Epithelial cell of prostate (primary cell): ENCODE measurements around the gene SORL1.
A peak's percentile ranks its signal among the peaks of the same experiment; 100 is the strongest.
"Not testable (repeated sequence)": the region's sequence is repeated elsewhere in the genome, so short reads cannot be mapped to it uniquely, and the experiment has no call there.

Experiments used
- DNase-seq: peaks from one replicate; pipeline ENCODE4 v3.0.0-alpha.2; 2011; ENCODE audit warnings: low read depth, low spot score
- H3K27ac ChIP-seq: fragments of 450-650 bp; 2 replicates; pipeline ENCODE4 v1.5.1; 2017; ENCODE audit warnings: mild to moderate bottlenecking

SORL1 gene

DNA sequence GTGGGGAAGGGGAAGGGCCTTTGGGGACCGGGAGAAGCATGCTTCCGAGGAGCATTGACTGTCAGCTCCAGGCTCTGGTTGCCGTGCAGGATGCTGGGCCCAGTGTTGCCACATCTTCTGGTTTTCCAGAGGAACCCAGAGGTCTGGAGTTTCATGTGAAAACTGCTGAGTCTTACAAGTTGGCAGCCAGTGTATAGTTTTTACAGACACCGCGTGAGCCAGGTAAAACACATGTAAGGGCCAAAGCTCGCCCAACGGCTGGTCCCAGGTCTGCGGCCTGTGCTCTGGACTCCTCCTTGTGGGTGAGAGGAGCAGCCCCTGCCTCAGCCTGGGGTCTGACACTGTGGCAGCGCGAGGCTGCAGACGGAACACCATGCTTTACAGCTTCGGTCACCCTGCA lies 19.1 kb downstream of the SORL1 start:
- no peak overlapping the region for H3K27ac ChIP-seq
- DNase-seq, result no peak

DNA sequence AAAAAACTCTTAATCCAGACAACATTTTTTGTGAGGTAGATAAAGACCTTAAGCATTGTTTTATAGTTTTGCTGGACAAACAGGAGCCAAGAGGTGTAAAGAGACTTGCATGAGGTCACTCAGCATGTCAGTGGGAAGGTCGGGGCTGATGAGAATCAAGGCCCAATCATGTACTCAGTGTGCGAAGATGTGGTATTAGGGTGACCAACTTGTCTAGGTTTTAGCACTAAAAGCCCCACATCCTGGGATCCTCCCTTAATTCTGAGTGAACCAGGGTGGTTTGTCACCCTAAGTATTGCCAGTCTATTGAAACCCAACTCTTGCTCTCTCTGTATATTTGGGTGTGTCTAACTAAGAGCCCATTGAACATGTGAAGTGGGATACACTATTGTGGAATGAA lies 20.2 kb downstream of the SORL1 start:
- no peak for DNase-seq
- H3K27ac ChIP-seq, result no peak overlapping the region

GRCh38 chr11:121473064-121473777 lies 21.1 kb downstream of the SORL1 start:
- no peak for DNase-seq
- H3K27ac ChIP-seq, result no peak overlapping the region

GRCh38 chr11:121474680-121475079 lies 22.6 kb downstream of the SORL1 start:
- no peak overlapping the region for H3K27ac ChIP-seq
- DNase-seq, result no peak

GRCh38 chr11:121476379-121477032 lies 24.4 kb downstream of the SORL1 start:
- H3K27ac ChIP-seq, result peak overlapping the region; percentile 47
- peak; percentile 90 for DNase-seq

GRCh38 chr11:121478226-121478894 lies 26.2 kb downstream of the SORL1 start:
- DNase-seq, result no peak
- H3K27ac ChIP-seq, result peak overlapping the region; percentile 14

DNA sequence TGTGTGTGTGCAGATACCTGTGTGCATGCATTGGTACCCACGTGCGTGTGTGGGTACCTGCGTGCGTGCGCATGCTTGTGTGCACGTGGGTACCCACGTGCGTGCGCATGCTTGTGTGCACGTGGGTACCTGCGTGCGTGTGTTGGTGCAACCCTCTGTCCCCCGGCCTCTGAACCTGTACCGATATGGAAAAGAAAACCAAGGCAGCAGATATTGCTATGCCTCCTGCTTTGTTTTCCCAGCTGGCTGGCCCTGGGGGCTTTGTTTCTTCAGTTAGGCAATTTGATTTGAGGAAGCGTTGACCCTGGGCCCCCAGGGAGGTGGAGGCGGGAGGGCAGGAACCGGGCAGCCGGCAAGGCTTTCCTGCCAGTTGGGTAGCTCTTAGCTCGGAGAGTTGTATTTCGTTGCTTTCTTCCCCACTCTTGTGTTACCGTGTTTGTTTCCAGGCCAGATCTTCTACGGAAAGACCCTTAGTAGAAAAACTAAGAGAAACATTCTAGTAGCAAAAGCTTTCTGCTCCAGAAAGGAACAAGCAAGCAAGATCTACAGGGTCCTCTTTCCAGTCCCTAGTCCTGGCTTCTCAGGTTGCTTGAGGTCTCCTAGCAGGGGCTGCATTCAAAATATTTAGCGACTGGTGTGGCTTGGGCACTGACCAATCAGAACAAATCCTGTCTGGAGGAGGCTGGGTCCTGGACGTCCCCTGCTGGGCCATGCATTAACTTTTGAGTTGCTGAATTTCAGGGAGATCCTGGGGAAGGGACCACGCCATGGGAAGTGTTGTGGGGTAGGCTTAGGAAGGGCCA lies 27.0 kb downstream of the SORL1 start:
- DNase-seq, result no peak
- no peak overlapping the region for H3K27ac ChIP-seq

DNA sequence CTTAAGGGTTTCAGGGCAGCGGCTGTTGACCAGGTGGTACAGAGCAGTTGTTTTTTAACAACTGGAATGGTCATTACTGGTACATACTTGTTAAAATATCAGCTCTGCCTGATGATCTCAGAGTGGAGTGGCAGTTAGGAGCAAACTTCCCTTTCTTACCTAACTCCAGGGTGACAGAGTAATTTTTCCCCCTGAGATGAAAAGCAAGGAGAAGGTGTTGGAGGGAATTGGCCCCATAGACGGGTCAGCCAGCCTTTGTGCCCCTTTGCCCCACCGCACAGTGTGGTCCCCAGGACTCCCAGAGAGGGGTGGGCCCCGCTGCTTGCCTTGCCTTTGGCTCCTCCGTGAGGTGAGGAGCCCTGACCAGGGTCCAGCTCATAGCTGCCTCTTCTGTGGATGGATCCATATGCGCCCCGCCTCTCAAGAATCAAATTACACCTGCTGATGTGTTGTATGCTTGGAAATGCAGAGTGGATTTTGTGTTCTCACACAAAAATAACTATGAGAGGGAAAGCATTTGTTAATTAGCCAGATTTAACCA lies 27.7 kb downstream of the SORL1 start:
- H3K27ac ChIP-seq, result no peak overlapping the region

DNA sequence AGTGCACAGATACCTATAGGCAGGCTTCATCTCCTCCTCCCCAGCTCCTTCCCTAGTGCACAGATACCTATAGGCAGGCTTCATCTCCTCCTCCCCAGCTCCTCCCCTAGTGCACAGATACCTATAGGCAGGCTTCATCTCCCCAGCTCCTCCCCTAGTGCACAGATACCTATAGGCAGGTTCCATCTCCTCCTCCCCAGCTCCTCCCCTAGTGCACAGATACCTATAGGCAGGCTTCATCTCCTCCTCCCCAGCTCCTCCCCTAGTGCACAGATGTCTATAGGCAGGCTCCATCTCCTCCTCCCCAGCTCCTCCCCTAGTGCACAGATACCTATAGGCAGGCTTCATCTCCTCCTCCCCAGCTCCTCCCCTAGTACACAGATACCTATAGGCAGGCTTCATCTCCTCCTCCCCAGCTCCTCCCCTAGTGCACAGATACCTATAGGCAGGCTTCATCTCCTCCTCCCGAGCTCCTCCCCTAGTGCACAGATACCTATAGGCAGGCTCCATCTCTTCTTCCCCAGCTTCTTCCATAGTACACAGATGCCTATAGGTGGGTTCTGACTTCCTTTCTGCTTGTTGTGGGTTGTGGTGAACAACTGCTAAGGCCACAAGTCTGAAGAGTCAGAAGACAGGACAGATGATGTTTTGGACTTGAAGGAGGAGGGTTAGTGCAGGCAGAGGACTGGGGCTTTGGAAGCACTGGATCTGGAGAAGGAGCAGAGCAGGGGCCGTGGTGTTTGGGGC lies 29.5 kb downstream of the SORL1 start:
- not testable (repeated sequence) for H3K27ac ChIP-seq

More for the DNA sequence above, 27.7 kb downstream of the SORL1 start:
- no peak for DNase-seq

GRCh38 chr11:121482231-121483129 lies 30.4 kb downstream of the SORL1 start:
- no peak overlapping the region for H3K27ac ChIP-seq
- no peak for DNase-seq

More for the DNA sequence above, 29.5 kb downstream of the SORL1 start:
- DNase-seq, result not testable (repeated sequence)

DNA sequence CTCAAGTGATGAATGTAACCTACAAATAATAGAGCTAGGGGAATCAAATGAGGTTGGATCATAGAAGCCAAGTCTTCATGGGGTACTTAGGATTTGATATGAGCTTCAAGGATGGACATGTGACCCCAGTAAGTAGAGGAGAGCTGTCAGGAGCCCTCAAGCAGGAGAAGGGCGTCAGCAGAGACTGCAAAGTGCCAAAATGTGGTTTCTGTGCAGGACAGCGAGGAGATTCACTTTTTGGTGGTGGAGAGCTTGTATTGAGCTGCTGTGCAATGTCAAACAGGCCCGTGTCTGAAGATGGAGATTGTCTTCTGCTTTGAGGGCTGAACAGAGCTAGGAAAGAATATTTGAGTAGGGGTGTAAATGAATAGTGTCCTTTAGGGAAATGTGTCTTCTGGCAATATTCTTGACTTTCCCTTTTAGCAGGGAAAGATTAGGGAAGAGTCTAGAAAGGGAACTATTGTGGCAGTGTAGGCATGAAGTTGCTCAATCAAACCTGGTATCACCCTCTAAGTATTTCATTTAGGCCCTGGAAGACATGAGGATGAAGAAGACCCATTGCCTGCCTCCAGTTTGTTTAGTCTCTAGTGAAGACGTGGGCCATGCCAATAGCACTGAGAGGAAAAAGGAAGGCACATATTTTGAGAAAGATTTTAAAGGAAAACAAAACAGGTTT lies 31.8 kb downstream of the SORL1 start:
- DNase-seq, result no peak
- no peak overlapping the region for H3K27ac ChIP-seq

DNA sequence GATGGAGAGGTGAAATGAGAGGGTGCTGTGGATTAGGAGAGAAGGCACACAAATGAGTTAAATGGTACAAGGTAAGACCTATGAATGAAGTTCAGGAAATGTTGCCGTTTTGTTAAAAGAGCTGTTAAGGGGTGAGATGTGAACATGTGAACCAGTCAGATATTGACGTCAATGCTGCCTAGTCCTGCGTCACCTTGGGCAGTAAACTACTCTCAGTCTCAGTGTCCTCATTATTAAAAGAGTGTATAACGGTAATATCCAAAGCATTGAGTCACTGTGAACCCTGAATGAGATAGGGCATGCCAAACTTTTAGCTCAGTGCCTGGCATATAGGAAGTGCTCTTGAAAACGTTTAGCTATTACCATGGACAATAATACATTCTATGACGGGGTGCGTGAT lies 33.1 kb downstream of the SORL1 start:
- DNase-seq, result no peak
- no peak overlapping the region for H3K27ac ChIP-seq

DNA sequence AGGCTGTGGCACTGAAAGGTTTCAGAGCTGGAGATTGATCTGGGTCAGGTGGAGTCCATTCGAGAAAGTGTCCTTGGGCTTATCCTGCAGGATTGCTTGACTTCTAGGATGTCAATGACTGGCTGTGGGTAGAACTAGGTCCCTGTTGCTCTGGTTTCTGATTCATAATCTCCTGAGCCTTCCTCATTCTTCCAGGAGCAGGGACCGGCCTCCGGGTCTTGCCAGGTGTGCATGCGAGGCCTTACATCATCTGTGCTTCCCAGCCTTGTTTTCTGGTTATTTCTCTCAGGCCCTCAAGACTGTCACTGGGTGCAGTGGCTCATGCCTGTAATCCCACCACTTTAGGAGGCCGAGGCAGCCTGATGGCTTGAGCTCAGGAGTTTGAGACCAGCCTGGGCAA lies 33.9 kb downstream of the SORL1 start:
- no peak overlapping the region for H3K27ac ChIP-seq
- no peak for DNase-seq

GRCh38 chr11:121487191-121487590 lies 35.1 kb downstream of the SORL1 start:
- no peak overlapping the region for H3K27ac ChIP-seq
- DNase-seq, result no peak

DNA sequence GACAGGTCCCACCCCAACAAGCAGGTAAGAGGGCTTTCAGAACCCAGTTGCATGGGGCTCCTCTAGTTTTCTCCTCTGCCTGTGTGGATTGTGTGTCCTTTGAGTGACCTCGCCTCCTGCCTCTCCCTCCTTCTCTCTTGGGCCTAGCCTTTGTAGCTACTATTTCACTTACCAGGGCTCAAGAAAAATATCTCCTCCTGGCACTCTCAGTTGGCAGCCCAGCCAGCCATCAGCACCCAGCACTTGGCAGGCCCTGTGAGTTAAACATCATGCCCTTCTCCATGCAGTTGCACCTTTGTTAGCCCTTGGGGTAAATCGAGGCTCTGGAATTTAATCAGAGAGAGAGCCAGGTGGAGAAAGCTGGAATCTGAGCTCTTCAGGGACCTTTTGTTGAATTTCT lies 36.1 kb downstream of the SORL1 start:
- no peak overlapping the region for H3K27ac ChIP-seq
- no peak for DNase-seq

GRCh38 chr11:121488641-121489040 lies 36.5 kb downstream of the SORL1 start:
- DNase-seq, result no peak
- H3K27ac ChIP-seq, result no peak overlapping the region

GRCh38 chr11:121489823-121490222 lies 37.7 kb downstream of the SORL1 start:
- no peak for DNase-seq
- no peak overlapping the region for H3K27ac ChIP-seq
